Lower leg skin (tissue), 4 donors: ENCODE measurements around the gene TKFC. TPM values are rescaled to one million over a fixed set of nuclear protein-coding genes. Genes with fewer than 3 reads are reported as not detected.

Experiments used
- DNase-seq, 2 donors: peaks; one replicate each; pipeline ENCODE4 v3.0.0-alpha.2; 2019; ENCODE audit warnings: low spot score in 2 of 2
- H3K4me3 ChIP-seq: fragments of 200-600 bp; sonication (generic); 2 replicates; pipeline ENCODE4 v1.5.1; 2017; ENCODE audit warnings: mild to moderate bottlenecking, low read depth; ENCODE audit not compliant: poor library complexity, severe bottlenecking
- CTCF ChIP-seq, 3 donors: fragments of 450-650 bp; IDR thresholded peaks; one replicate each; pipeline ENCODE4 v1.5.1; 2016; ENCODE audit warnings: antibody characterized with exemption in 3 of 3, mild to moderate bottlenecking in 3 of 3, moderate library complexity in 2 of 3
- POLR2A ChIP-seq, 2 donors: fragments of 450-650 bp; IDR thresholded peaks; one replicate each; pipeline ENCODE4 v1.6.1; 2016 to 2017; ENCODE audit warnings: antibody characterized with exemption in 2 of 2, mild to moderate bottlenecking in 1 of 2, moderate library complexity in 1 of 2
- WGBS, 2 donors: methylation state at CpG; one replicate each; pipeline ENCODE4 v1.1.5; 2018; 5-methylcytosine and 5-hydroxymethylcytosine counted together
- intact Hi-C: fragments of 100-400 bp; cut with DNase I; formaldehyde crosslinking; loops from one replicate; pipeline ENCODE4 v1.15.0; 2023; ENCODE audit warnings: low total_unique reads
- total RNA-seq, 4 donors: library from RNA; depleted of rRNA; stranded (reverse); fragments of >200 nt; gene quantifications; one replicate each; pipeline ENCODE4 v1.1.0, GENCODE V29; 2016

Gene TKFC
- total RNA-seq, 4 donors from 2014 or later: 26.6 to 37.3 (median 33.1) TPM

GRCh38 chr11:61350336-61350735, 17.3 kb downstream of the TKFC start:
- DNase-seq: no peak
- intact Hi-C loops: no loop called here
- WGBS, 2 donors: 78 to 80% methylated on average over 1 of the region's 1 CpG
- H3K4me3 ChIP-seq: no peak overlapping the region
- TF ChIP-seq CTCF (IDR thresholded peaks at IDR 0.05) (no peak), POLR2A (IDR thresholded peaks at IDR 0.05) (no peak)

DNA sequence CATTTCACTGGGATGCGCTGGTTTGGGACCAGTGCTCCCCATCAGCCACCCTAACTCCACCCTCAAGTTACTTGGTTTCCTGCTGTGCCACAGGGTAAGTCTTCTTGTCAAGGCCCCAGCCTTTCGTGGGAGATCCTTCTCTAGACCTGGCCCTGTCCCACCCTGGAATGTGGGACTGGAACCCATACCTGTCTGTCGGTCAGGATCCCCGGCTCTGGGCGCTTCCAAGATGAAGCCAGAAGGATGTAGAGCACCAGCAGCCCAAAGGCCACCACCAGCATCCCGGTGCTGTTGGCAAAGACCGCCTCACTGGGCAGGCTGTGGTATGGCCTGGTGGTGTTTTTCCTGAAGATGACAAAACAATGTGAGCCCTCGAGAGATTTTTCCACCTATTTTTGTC, 17.8 kb downstream of the TKFC start:
- DNase-seq: no peak
- H3K4me3 ChIP-seq: no peak overlapping the region
- intact Hi-C loops: no loop called here
- no peak for TF ChIP-seq POLR2A (IDR thresholded peaks at IDR 0.05)
- TF ChIP-seq CTCF (IDR thresholded peaks at IDR 0.05): no peak
- 93 to 96% methylated on average over 8 of the region's 8 CpGs for WGBS, 2 donors

DNA sequence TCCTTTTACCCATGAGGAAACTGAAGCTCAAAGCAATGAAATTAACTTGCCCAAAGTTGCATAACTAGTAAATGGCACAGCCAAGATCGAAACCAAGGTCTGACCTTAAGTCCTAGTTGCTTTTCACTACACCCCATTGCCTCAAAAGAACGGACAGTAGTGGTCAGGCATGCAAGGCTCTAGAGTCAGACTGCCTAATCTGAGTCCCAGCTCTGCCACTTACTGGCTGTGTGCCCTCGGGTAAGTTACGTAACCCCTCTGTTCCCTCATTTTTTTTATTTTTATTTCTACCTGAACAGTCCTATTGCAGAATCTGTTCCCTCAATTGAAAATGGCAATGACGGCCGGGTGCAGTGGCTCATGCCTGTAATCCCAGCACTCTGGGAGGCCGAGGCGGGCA, 19.0 kb downstream of the TKFC start:
- 83 to 85% methylated on average over 8 of the region's 8 CpGs for WGBS, 2 donors
- no peak for DNase-seq
- TF ChIP-seq CTCF (IDR thresholded peaks at IDR 0.05): no peak
- no peak for TF ChIP-seq POLR2A (IDR thresholded peaks at IDR 0.05)
- intact Hi-C loops: no loop called here
- no peak overlapping the region for H3K4me3 ChIP-seq

- WGBS, 2 donors: 68 to 72% methylated on average over 15 of the region's 15 CpGs
- no peak overlapping the region for H3K4me3 ChIP-seq
- intact Hi-C loops: no loop called here
- TF ChIP-seq CTCF (IDR thresholded peaks at IDR 0.05) (no peak), POLR2A (IDR thresholded peaks at IDR 0.05) (no peak)
- no peak for DNase-seq
Measured at GRCh38 chr11:61353131-61354067, 20.4 kb downstream of the TKFC start.

DNA sequence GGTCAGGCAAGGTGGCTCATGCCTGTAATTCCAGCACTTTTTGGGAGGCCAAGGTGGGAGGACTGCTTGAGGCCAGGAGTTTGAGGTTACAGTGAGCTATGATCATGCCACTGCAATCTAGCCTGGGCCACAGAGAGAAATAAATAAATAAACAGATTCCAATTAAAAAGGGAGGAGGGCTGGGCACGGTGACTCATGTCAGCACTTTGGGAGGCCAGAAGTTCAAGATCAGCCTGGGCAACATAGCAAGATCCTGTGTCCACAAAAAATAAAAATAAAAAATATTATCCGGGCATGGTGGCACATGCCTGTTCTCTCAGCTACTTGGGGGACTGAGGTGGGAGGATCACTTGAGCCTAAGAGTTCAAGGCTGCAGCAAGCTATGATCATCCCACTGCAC, 21.2 kb downstream of the TKFC start:
- 76 to 78% methylated on average over 2 of the region's 2 CpGs for WGBS, 2 donors
- intact Hi-C loops: no loop called here
- DNase-seq: no peak
- H3K4me3 ChIP-seq: no peak overlapping the region
- no peak for TF ChIP-seq CTCF (IDR thresholded peaks at IDR 0.05)
- TF ChIP-seq POLR2A (IDR thresholded peaks at IDR 0.05): no peak
